Adrenal gland (tissue), 12 donors: ENCODE measurements around the gene TEAD4. TPM values are rescaled to one million over a fixed set of nuclear protein-coding genes. Genes with fewer than 3 reads are reported as not detected.

Experiments used
- DNase-seq, 7 donors: peaks; one replicate each; pipeline ENCODE4 v3.0.0-alpha.2; 2019 to 2020
- H3K27ac ChIP-seq, 5 donors: fragments of 200-600 bp; sonication (generic) in 4 of 5; 1 replicate in 3 of 5; 2 replicates in 2 of 5; pipeline versions ENCODE4 v1.5.1 to v1.8.0; 2016 to 2020; ENCODE audit warnings: mild to moderate bottlenecking in 1 of 5
- H3K27me3 ChIP-seq: fragments of 200-600 bp; 2 replicates; pipeline ENCODE4 v1.8.0; 2021
- H3K36me3 ChIP-seq, 2 donors: fragments of 200-600 bp; replicated peaks in 1 of 2; 1 replicate in 1 of 2; 2 replicates in 1 of 2; pipeline versions ENCODE4 v1.5.1 to v1.8.0; 2018 to 2022
- H3K4me1 ChIP-seq, 2 donors: fragments of 200-600 bp; replicated peaks in 1 of 2; 1 replicate in 1 of 2; 2 replicates in 1 of 2; pipeline versions ENCODE4 v1.5.1 to v1.8.0; 2018 to 2021
- H3K4me3 ChIP-seq, 4 donors: fragments of 200-600 bp; sonication (generic) in 3 of 4; one replicate each; pipeline ENCODE4 v1.5.1; 2016 to 2018
- H3K9me3 ChIP-seq, 3 donors: fragments of 200-600 bp; sonication (generic) in 1 of 3; replicated peaks in 1 of 3; 1 replicate in 2 of 3; 2 replicates in 1 of 3; pipeline versions ENCODE4 v1.5.1 to v1.8.0; 2016 to 2021
- POLR2A ChIP-seq, 2 donors: fragments of 450-650 bp; IDR thresholded peaks; one replicate each; pipeline ENCODE4 v1.6.1; 2017; ENCODE audit warnings: antibody characterized with exemption in 2 of 2, mild to moderate bottlenecking in 2 of 2, moderate library complexity in 1 of 2
- whole genome bisulfite sequencing, 4 donors: extraction: QIAGEN DNeasy Blood & Tissue Kit in 2 of 4; methylation state at CpG; one replicate each; pipeline versions ENCODE4 v1.1.5 to v1.1.7; 2013 to 2017; 5-methylcytosine and 5-hydroxymethylcytosine counted together
- intact Hi-C, 2 donors: fragments of 100-400 bp; cut with DNase I; formaldehyde crosslinking; loops; one replicate each; pipeline versions ENCODE4 v1.14.1 to v1.15.0; 2022 to 2023
- polyA plus RNA-seq, 3 donors: library from polyadenylated mRNA; stranded (reverse); fragments of 200-250 nt in 2 of 3; fragments of 350-450 nt in 1 of 3; fragmentation: Illumina TruSeq in 1 of 3; extraction: RNeasy Lipid Tissue Mini Kit (QIAGEN cat#74804) in 1 of 3; gene quantifications; one replicate each; pipeline ENCODE4 v1.2.3, GENCODE V29; 2013 to 2014
- total RNA-seq, 9 donors: library from RNA; depleted of rRNA in 4 of 9; stranded (reverse); fragments of >200 nt in 4 of 9; fragments of 120-200 nt in 1 of 9; fragmentation: NEBNext Ultra II Directional in 1 of 9; extraction: Animal tissue kit (Norgen Biotek cat#: 25700) in 1 of 9; gene quantifications; one replicate each; pipeline versions ENCODE4 v1.1.0 to v1.2.4, GENCODE V29; 2013 to 2023
- TF ChIP-seq, protein P1 (sequence below), 6 experiments: fragments of 450-650 bp in 4 of 6; fragments of 200-600 bp in 2 of 6; sonication (generic) in 1 of 6; IDR thresholded peaks; 1 replicate in 5 of 6; 2 replicates in 1 of 6; pipeline versions ENCODE4 v1.5.1 to v1.8.0; 2016 to 2021; ENCODE audit warnings: antibody characterized with exemption in 6 of 6, mild to moderate bottlenecking in 2 of 6, moderate library complexity in 1 of 6
- donor health status: healthy with polysubstance abuse.
- donor health status: Bipolar disorder and iron deficiency.
- donor health status: DM: yes; HTN: yes; CAD: no.
- donor health status: DM: no; HTN: no; CAD: no.
- donor health status: DM: no; HTN: no; CAD: no.
- donor health status: DM: yes; HTN: yes; CAD: no.

Gene TEAD4
- total and polyA plus RNA-seq, 12 donors = 1.2 to 16.6 (median 7.6) TPM

DNA sequence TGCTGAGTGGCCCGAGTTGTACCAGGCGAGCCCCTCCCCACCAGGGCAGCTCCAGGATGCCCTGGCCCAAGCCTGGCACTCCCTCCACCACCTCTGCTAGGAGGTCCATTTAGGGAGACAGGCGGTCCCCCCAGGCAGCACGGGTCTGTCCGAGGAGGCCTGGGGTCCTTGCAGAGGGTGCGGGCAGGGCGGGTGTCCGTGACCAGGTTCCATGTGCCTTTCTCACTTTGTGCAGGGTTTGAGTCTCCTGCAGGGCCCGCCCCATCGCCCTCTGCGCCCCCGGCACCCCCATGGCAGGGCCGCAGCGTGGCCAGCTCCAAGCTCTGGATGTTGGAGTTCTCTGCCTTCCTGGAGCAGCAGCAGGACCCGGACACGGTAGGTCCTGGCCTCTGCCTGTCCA, 61.2 kb downstream of the TEAD4 start:
- DNase-seq = no peak
- no peaks in the 10 kb centered on the region for H3K4me1 ChIP-seq
- no peaks in the 10 kb centered on the region for H3K36me3 ChIP-seq
- TF ChIP-seq POLR2A (IDR thresholded peaks at IDR 0.05) = no peak
- TF ChIP-seq, protein P1, sequence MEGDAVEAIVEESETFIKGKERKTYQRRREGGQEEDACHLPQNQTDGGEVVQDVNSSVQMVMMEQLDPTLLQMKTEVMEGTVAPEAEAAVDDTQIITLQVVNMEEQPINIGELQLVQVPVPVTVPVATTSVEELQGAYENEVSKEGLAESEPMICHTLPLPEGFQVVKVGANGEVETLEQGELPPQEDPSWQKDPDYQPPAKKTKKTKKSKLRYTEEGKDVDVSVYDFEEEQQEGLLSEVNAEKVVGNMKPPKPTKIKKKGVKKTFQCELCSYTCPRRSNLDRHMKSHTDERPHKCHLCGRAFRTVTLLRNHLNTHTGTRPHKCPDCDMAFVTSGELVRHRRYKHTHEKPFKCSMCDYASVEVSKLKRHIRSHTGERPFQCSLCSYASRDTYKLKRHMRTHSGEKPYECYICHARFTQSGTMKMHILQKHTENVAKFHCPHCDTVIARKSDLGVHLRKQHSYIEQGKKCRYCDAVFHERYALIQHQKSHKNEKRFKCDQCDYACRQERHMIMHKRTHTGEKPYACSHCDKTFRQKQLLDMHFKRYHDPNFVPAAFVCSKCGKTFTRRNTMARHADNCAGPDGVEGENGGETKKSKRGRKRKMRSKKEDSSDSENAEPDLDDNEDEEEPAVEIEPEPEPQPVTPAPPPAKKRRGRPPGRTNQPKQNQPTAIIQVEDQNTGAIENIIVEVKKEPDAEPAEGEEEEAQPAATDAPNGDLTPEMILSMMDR (IDR thresholded peaks at IDR 0.05) = no peak
- intact Hi-C loops = no loop called here
- H3K27ac ChIP-seq = peak overlapping the region in 1 of 5 donors; percentile 45
- H3K27me3 ChIP-seq = no peaks in the 10 kb centered on the region
- H3K4me3 ChIP-seq = no peak overlapping the region
- 88 to 94% (median 93%) methylated on average over 2 to 16 of the region's 16 CpGs for WGBS, 4 donors
- H3K9me3 ChIP-seq = no peaks in the 10 kb centered on the region

DNA sequence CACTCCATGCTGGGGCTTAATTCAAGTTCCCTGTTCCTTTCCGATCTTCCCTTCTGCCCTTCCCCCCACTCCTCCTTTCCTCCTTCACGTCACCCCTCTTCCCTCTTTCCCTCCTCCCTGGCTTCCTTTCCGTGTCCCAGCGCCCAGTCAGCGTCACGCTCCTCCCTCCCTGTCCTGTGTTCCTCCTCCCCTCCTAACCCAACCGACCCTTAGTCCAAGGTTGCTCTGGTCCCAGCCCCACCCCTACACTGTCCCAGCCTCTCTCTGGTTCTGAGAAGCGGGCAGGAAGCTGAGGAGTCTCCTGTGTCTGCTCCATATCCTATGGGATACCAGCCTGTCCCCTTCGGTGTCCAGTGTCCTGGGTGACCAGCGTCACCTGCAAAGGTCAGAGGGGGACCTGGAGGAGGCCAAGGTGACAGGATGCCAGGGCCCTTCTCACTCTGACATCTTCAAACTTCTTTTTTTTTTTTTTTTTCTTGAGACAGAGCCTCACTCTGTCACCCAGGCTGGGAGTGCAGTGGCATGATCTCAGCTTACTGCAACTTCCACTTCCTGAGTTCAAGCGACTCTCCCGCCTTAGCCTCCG, 61.7 kb downstream of the TEAD4 start:
- Histone ChIP-seq H3K27me3 (no peaks in the 10 kb centered on the region), H3K27ac (peak overlapping the region in 2 of 5 donors; percentile 8 to 45), H3K9me3 (no peaks in the 10 kb centered on the region), H3K4me1 (no peaks in the 10 kb centered on the region), H3K4me3 (no peak overlapping the region), H3K36me3 (no peaks in the 10 kb centered on the region)
- TF ChIP-seq, protein P1 (IDR thresholded peaks at IDR 0.05) = no peak
- no peak for TF ChIP-seq POLR2A (IDR thresholded peaks at IDR 0.05)
- intact Hi-C loops = no loop called here
- WGBS, 4 donors = 70 to 78% (median 77%) methylated on average over 12 to 13 of the region's 13 CpGs
- DNase-seq = peak in 4 of 7 donors; percentile 32 to 58 (median 34)

GRCh38 chr12:3022411-3022810, 63.2 kb downstream of the TEAD4 start:
- Histone ChIP-seq H3K27me3 (no peaks in the 10 kb centered on the region), H3K4me3 (no peak overlapping the region), H3K9me3 (no peaks in the 10 kb centered on the region), H3K27ac (no peak overlapping the region), H3K4me1 (no peaks in the 10 kb centered on the region), H3K36me3 (peaks cover 0 to 6% of the 10 kb centered on the region in 2 donors)
- intact Hi-C loops = no loop called here
- TF ChIP-seq, protein P1 (IDR thresholded peaks at IDR 0.05) = no peak
- TF ChIP-seq POLR2A (IDR thresholded peaks at IDR 0.05) = no peak
- WGBS, 4 donors = 88 to 95% (median 92%) methylated on average over 9 of the region's 9 CpGs
- no peak for DNase-seq

DNA sequence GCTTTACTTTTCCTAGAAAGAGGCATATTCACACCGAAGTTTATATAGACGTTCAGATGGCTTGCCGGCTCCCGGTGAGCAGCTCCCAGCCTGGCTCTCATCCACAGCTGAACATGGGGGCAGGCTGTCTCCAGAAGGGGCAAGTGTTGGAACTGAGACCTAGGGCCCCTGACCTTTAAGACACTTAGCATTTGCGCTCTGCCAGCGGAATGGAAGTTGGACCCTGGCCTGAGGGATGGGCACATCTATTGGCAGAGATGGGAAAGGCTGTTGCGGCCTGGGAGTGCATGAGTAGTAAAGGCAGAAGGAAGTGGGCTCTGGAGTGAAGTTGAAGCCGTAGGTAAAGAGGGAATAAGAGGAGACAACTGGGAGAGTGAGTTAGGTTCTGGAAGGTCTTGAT, 63.8 kb downstream of the TEAD4 start:
- DNase-seq = no peak
- Histone ChIP-seq H3K9me3 (no peaks in the 10 kb centered on the region), H3K4me3 (no peak overlapping the region), H3K4me1 (no peaks in the 10 kb centered on the region), H3K27ac (no peak overlapping the region), H3K36me3 (peaks cover 0 to 6% of the 10 kb centered on the region in 2 donors), H3K27me3 (no peaks in the 10 kb centered on the region)
- no peak for TF ChIP-seq POLR2A (IDR thresholded peaks at IDR 0.05)
- TF ChIP-seq, protein P1 (IDR thresholded peaks at IDR 0.05) = no peak
- WGBS, 4 donors = 82 to 94% (median 89%) methylated on average over 8 of the region's 8 CpGs
- intact Hi-C loops = no loop called here
